ENCODE results near the gene LEMD2. TPM values are rescaled to one million over a fixed set of nuclear protein-coding genes. Genes with fewer than 3 reads are reported as not detected.

LEMD2 gene
- total RNA-seq, 1 experiment from 2014 or later: 91.8 TPM

- Histone ChIP-seq H4K20me1 (ENCODE audit: control insufficient read depth, insufficient read depth, insufficient read length) (no peaks in the 10 kb centered on the region), H4K5ac (ENCODE audit: insufficient read length, low read depth, low read length) (no peak within 1 kb of the TSS), H3K79me2 (ENCODE audit: insufficient read depth, low read length) (no peaks in the 10 kb centered on the region), H4K8ac (replicated peaks; ENCODE audit: insufficient read length, low read depth, low read length) (no peak within 1 kb of the TSS), H2BK15ac (ENCODE audit: low read depth, low read length) (no peak within 1 kb of the TSS), H3K4me1 (ENCODE audit: insufficient read depth, low read length) (peaks cover 5% of the 10 kb centered on the region; the same call in 1 of the 2 replicates), H4K91ac (ENCODE audit: insufficient read length, low read depth, low read length) (no peak within 1 kb of the TSS), H3K79me1 (ENCODE audit: insufficient read depth, low read depth, low read length, poor library complexity, severe bottlenecking) (no peaks in the 10 kb centered on the region), H3K27ac (ENCODE audit: insufficient read length, low read depth, low read length) (no peak within 1 kb of the TSS), H3K14ac (ENCODE audit: insufficient read depth, low read length) (no peak within 1 kb of the TSS; the same call in 1 of the 2 replicates), H3K27me3 (ENCODE audit: insufficient read depth, low read length) (0 out of 2 replicates have a peak, but pooled peaks cover 3% of the 10 kb centered on the region), H3K4me2 (ENCODE audit: insufficient read depth, insufficient read length, low read length) (no peak within 1 kb of the TSS), H2BK12ac (ENCODE audit: insufficient read length, low read depth, low read length) (no peak within 1 kb of the TSS), H3K9ac (ENCODE audit: extremely low read depth, insufficient read length, low read length) (no peak within 1 kb of the TSS), H2BK5ac (ENCODE audit: insufficient read length, low read length) (no peak within 1 kb of the TSS), H2AFZ (ENCODE audit: low read length) (no peak within 1 kb of the TSS), H3K23ac (ENCODE audit: insufficient read length, low read depth, low read length) (no peak within 1 kb of the TSS), H2BK120ac (ENCODE audit: low read depth, low read length, poor library complexity, severe bottlenecking) (no peak within 1 kb of the TSS), H3T11ph (ENCODE audit: low read length) (no peak within 1 kb of the TSS), H2AK5ac (ENCODE audit: insufficient read length, low read length) (no peak within 1 kb of the TSS), H3K56ac (ENCODE audit: insufficient read length, low read depth, low read length) (no peak within 1 kb of the TSS), H3K4ac (ENCODE audit: low read depth, low read length) (no peak within 1 kb of the TSS), H3K18ac (ENCODE audit: insufficient read length, low read depth, low read length) (no peak within 1 kb of the TSS), H2BK20ac (ENCODE audit: low read depth, low read length, poor library complexity, severe bottlenecking) (no peak within 1 kb of the TSS), H3K9me3 (ENCODE audit: control insufficient read depth, low read depth, low read length) (no peaks in the 10 kb centered on the region), H3K23me2 (ENCODE audit: insufficient read length, low read depth, low read length, poor library complexity, severe bottlenecking) (no peaks in the 10 kb centered on the region)
- TF ChIP-seq CTCF (conservative IDR thresholded peaks at IDR 0.05): no peak
- Mint-ChIP-seq H3K27me3 (ENCODE audit: low read depth) (peaks cover 7% of the 10 kb centered on the region), H3K9me3 (no peaks in the 10 kb centered on the region), H3K4me1 (peaks cover 40 to 52% of the 10 kb centered on the region in 2 experiments), H3K36me3 (ENCODE audit: insufficient read depth in 1 of 3, low read depth in 3 of 3) (no peaks in the 10 kb centered on the region), H3K4me3 (no peak within 1 kb of the TSS), H3K27ac (peak within 1 kb of the TSS in 1 of 3 experiments; percentile 70; a peak in 2 of 7 replicates)
- DNase-seq: no peak
- WGBS (ENCODE audit: extremely low coverage, insufficient read length, low lambda C conversion rate): no CpG with 5 or more reads among the region's 14 CpGs
These were observed 14.7 kb upstream of the LEMD2 start, which contains the start of gene MLN for GRCh38 chr6:33803571-33804053. Gene MLN (minus strand): TSS chr6:33804003. CDS start chr6:33801163, 2,840 bp downstream.
